Naive thymus-derived CD4-positive, alpha-beta T cell (primary cell): Measurements from ENCODE around the gene TNFSF15. TPM values are rescaled to one million over a fixed set of nuclear protein-coding genes. Genes with fewer than 3 reads are reported as not detected.
"Not testable (repeated sequence)": the region's sequence is repeated elsewhere in the genome, so short reads cannot be mapped to it uniquely, and the experiment has no call there.

Experiments
- ATAC-seq: fragments of 150-1000 bp; cut with Tn5 transposase; 2 replicates; pipeline ENCODE4 v1.10.0; 2021; ENCODE audit warnings: mild to moderate bottlenecking, moderate library complexity
- CTCF ChIA-PET: fragments of 350-600 bp; sonication (Branson Sonifier 250); formaldehyde crosslinking; loops from one replicate; lab custom pipeline; 2021; ENCODE audit warnings: antibody characterized with exemption; lab: Charles Lee
- POLR2A ChIA-PET: fragments of 350-600 bp; sonication (Branson Sonifier 250); formaldehyde crosslinking; loops from one replicate; lab custom pipeline; 2021; ENCODE audit warnings: antibody characterized with exemption, inconsistent platforms; lab: Charles Lee
- DNase-seq, 9 donors: peaks; one replicate each; pipeline versions ENCODE4 v3.0.0 to v3.0.0-alpha.2; 2020 to 2022; ENCODE audit warnings: mixed read lengths in 1 of 9
- H3K27ac ChIP-seq: one replicate; pipeline ENCODE4 v1.7.0; 2013; ENCODE audit warnings: mild to moderate bottlenecking, low read depth, low read length, moderate library complexity
- H3K27me3 ChIP-seq, 2 donors: one replicate each; pipeline ENCODE4 v1.7.0; 2013; ENCODE audit warnings: low read length in 2 of 2, mild to moderate bottlenecking in 2 of 2, moderate library complexity in 2 of 2; ENCODE audit not compliant: control insufficient read depth in 2 of 2, insufficient read depth in 2 of 2
- H3K36me3 ChIP-seq, 3 experiments: 1 replicate in 2 of 3; 2 replicates in 1 of 3; pipeline ENCODE4 v1.7.0; 2013; ENCODE audit warnings: low read length in 3 of 3, mild to moderate bottlenecking in 3 of 3, moderate library complexity in 1 of 3; ENCODE audit not compliant: insufficient read depth in 3 of 3, control insufficient read depth in 2 of 3
- H3K4me1 ChIP-seq, 2 donors: one replicate each; pipeline ENCODE4 v1.7.0; 2013; ENCODE audit warnings: low read length in 2 of 2, mild to moderate bottlenecking in 2 of 2, moderate library complexity in 1 of 2; ENCODE audit not compliant: control insufficient read depth in 2 of 2, insufficient read depth in 2 of 2
- H3K4me3 ChIP-seq: 2 replicates; pipeline ENCODE4 v1.7.0; 2013; ENCODE audit warnings: mild to moderate bottlenecking, low read length
- H3K9me3 ChIP-seq, 3 experiments: 1 replicate in 2 of 3; 2 replicates in 1 of 3; pipeline ENCODE4 v1.7.0; 2013; ENCODE audit warnings: low read length in 3 of 3; ENCODE audit not compliant: control insufficient read depth in 2 of 3
- H3K27ac Mint-ChIP-seq, 9 donors: one replicate each; pipeline ENCODE4 v1.8.0; 2020 to 2022; ENCODE audit warnings: mixed read lengths in 9 of 9, mild to moderate bottlenecking in 8 of 9, moderate library complexity in 5 of 9, inconsistent platforms in 2 of 9
- H3K27me3 Mint-ChIP-seq, 5 donors: one replicate each; pipeline ENCODE4 v1.8.0; 2021 to 2022; ENCODE audit warnings: mixed read lengths in 5 of 5, mild to moderate bottlenecking in 1 of 5
- H3K36me3 Mint-ChIP-seq, 5 donors: one replicate each; pipeline ENCODE4 v1.8.0; 2020 to 2022; ENCODE audit warnings: mixed read lengths in 5 of 5, mild to moderate bottlenecking in 3 of 5, inconsistent platforms in 1 of 5
- H3K4me1 Mint-ChIP-seq, 7 donors: one replicate each; pipeline ENCODE4 v1.8.0; 2020 to 2022; ENCODE audit warnings: mixed read lengths in 7 of 7, mild to moderate bottlenecking in 3 of 7, inconsistent platforms in 1 of 7
- H3K4me3 Mint-ChIP-seq, 10 donors: one replicate each; pipeline ENCODE4 v1.8.0; 2020 to 2022; ENCODE audit warnings: mild to moderate bottlenecking in 10 of 10, mixed read lengths in 10 of 10, moderate library complexity in 6 of 10, inconsistent platforms in 2 of 10
- H3K9me3 Mint-ChIP-seq, 11 donors: one replicate each; pipeline ENCODE4 v1.8.0; 2020 to 2022; ENCODE audit warnings: mixed read lengths in 11 of 11, mild to moderate bottlenecking in 4 of 11, inconsistent platforms in 1 of 11, moderate library complexity in 1 of 11
- intact Hi-C, 2 donors: fragments of 100-400 bp; cut with micrococcal nuclease; formaldehyde crosslinking; loops; one replicate each; pipeline ENCODE4 v1.15.1; 2023
- polyA plus RNA-seq, 2 donors: library from polyadenylated mRNA; unstranded; fragments of 300-500 nt; fragmentation: Illumina TruSeq; gene quantifications; one replicate each; pipeline ENCODE4 v1.2.3, GENCODE V29; 2021
- total RNA-seq, 6 experiments: library from RNA in 5 of 6; stranded (reverse) in 5 of 6; gene quantifications; 1 replicate in 5 of 6; 2 replicates in 1 of 6; pipeline ENCODE4 v1.2.3 and lab custom pipeline; 2021 to 2026

TNFSF15 gene
- total and polyA plus RNA-seq, 7 experiments from 2014 or later: 0.44 to 3.8 TPM; not detected in 5

- Histone ChIP-seq H3K36me3 (no peaks in the 10 kb centered on the region), H3K9me3 (no peaks in the 10 kb centered on the region), H3K4me1 (peaks cover 30 to 34% of the 10 kb centered on the region in 2 donors), H3K4me3 (peak overlapping the region; percentile 1), H3K27ac (no peak overlapping the region), H3K27me3 (no peaks in the 10 kb centered on the region)
- H3K36me3 Mint-ChIP-seq: peaks cover 0 to 42% (median 0%) of the 10 kb centered on the region in 5 donors
- peak overlapping the region in 3 of 9 donors; percentile 47 to 88 (median 84) for H3K27ac Mint-ChIP-seq
- ChIA-PET CTCF (interaction anchor here (1.4 to 12.6 kb wide), 3 partner anchors 173 to 279 kb away, joined by 3 to 151 read pairs (median 8); no protein-coding TSS in a partner anchor), POLR2A (no interaction called here)
- peaks cover 0 to under 1% (median 0%) of the 10 kb centered on the region in 5 donors for H3K27me3 Mint-ChIP-seq
- no peak for DNase-seq
- ATAC-seq: no peak
- H3K4me1 Mint-ChIP-seq: peaks cover 14 to 58% (median 33%) of the 10 kb centered on the region in 7 donors
- intact Hi-C loops: loop anchor here (1.0 to 5.0 kb wide), 3 partner anchors 38 to 1927 kb away; no protein-coding TSS in a partner anchor
- peak overlapping the region in 1 of 10 donors; percentile 6 for H3K4me3 Mint-ChIP-seq
- H3K9me3 Mint-ChIP-seq: peaks cover 0 to 10% (median 0%) of the 10 kb centered on the region in 11 donors
Observed at GRCh38 chr9:114735704-114736103, 70.1 kb downstream of the TNFSF15 start.

- peak overlapping the region; percentile 1 for H3K4me3 ChIP-seq
- POLR2A ChIA-PET, H3K36me3 ChIP-seq, H3K9me3 ChIP-seq, H3K27me3 ChIP-seq, H3K27ac ChIP-seq, H3K27me3 Mint-ChIP-seq, H3K4me3 Mint-ChIP-seq, H3K9me3 Mint-ChIP-seq, ATAC-seq, DNase-seq: not testable (repeated sequence)
- CTCF ChIA-PET: interaction anchor here (1.4 to 12.6 kb wide), 3 partner anchors 173 to 279 kb away, joined by 3 to 151 read pairs (median 8); no protein-coding TSS in a partner anchor
- intact Hi-C loops: loop anchor here in 1 of 2 donors (5.0 kb wide), 2 partner anchors 328 to 1927 kb away; no protein-coding TSS in a partner anchor
- Mint-ChIP-seq H3K27ac (peak overlapping the region in 1 of 9 donors; percentile 58), H3K36me3 (peaks cover 0 to 41% (median 0%) of the 10 kb centered on the region in 5 donors), H3K4me1 (peaks cover 14 to 52% (median 33%) of the 10 kb centered on the region in 7 donors)
- peaks cover 30 to 34% of the 10 kb centered on the region in 2 donors for H3K4me1 ChIP-seq
Observed at GRCh38 chr9:114735139-114735538, 70.7 kb downstream of the TNFSF15 start.

Other genes starting within 250 kb of the TNFSF15 start
- 100 to 1,000 TPM in 3 of 5 experiments, 10 to 100 TPM in 2; 86.2 to 136 (median 130) TPM for gene ATP6V1G1, start 218.3 kb downstream of the TNFSF15 start, total RNA-seq
- 100 to 1,000 TPM; 256 to 372 TPM for gene ATP6V1G1, start 218.3 kb downstream of the TNFSF15 start, polyA plus RNA-seq
- gene TMEM268, start 194.7 kb downstream of the TNFSF15 start, total RNA-seq: 10 to 100 TPM; 15.7 to 21.7 (median 19.8) TPM
- 10 to 100 TPM in 1 of 2 donors, 1 to 10 TPM in 1; 8.0 to 11.6 TPM for gene TMEM268, start 194.7 kb downstream of the TNFSF15 start, polyA plus RNA-seq
- gene TEX53, start 148.2 kb downstream of the TNFSF15 start, total RNA-seq: not detected
- gene TEX53, start 148.2 kb downstream of the TNFSF15 start, polyA plus RNA-seq: not detected
- gene TEX48, start 123.8 kb downstream of the TNFSF15 start, total RNA-seq: under 1 TPM in 1 of 5 experiments, not detected in 4; 0.85 TPM
- gene TEX48, start 123.8 kb downstream of the TNFSF15 start, polyA plus RNA-seq: not detected
- gene TNFSF8, start 124.6 kb upstream of the TNFSF15 start, total RNA-seq: 100 to 1,000 TPM in 1 of 5 experiments, 10 to 100 TPM in 4; 19.3 to 129 (median 31.5) TPM
- 10 to 100 TPM; 35.4 to 86.2 TPM for gene TNFSF8, start 124.6 kb upstream of the TNFSF15 start, polyA plus RNA-seq